ENCODE data around the gene NRXN3.

GRCh38 chr14:78763746-78764145 is 593.6 kb downstream of the NRXN3 start:
- no peak for TF ChIP-seq CTCF (IDR thresholded peaks at IDR 0.05)
- TF ChIP-seq REST (IDR thresholded peaks at IDR 0.05; ENCODE audit: insufficient read depth in 1 of 2, low read depth in 2 of 2, low read length in 1 of 2) = no peak
- no peak for TF ChIP-seq POLR2AphosphoS5 (IDR thresholded peaks at IDR 0.05; ENCODE audit: low read depth, low read length)

Data from Panc1 (cell line).